HG03558 (cell line): Measurements from ENCODE around the gene STK24.

Experiments used
- ATAC-seq: cut with Tn5 transposase; IDR thresholded peaks from one replicate; pipeline ENCODE4 v1.9.1; 2021; ENCODE audit warnings: moderate number of reproducible peaks; ENCODE audit not compliant: unreplicated experiment; ENCODE audit errors: extremely low read depth

Gene STK24

DNA sequence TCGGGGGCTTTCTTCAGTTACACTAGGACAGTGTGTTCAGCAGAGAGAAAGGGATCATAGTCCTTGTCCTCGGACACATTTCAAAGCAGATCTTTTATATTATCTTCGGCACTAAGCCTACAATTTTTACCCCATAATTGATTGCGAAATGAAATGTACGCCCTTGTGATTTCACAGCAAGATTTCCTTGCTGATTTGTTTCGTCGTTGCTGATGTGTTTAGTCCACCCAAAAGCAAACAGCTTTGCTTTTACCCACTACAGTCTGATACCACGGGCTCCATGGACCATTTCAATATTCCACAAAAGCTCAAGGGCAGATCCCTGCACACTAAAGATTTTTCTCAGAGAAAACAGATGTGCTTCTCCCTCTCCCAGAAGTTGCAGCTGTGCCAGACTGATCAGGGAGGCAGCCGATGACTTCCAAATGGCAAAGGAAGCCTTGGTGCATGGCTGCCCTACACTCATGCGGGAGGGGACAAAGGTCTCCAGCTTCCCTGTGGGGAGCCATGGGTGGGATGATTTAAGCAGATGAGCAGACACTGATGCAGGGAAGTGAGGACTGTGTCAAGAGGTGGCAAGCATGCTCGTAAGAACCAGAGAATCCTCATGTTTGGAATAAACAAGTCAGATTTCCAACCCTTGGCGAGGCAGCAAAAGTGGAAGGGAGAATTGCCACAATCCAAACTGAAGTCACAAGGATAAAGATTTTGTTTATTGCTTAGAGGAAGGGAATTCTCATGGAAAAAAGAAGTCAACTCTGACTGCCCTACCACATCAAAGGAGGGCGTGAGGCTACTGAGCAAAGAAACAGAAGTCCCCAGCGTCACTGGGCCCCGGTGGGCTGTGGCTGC, 81.1 kb downstream of the STK24 start:
- no peak for ATAC-seq

DNA sequence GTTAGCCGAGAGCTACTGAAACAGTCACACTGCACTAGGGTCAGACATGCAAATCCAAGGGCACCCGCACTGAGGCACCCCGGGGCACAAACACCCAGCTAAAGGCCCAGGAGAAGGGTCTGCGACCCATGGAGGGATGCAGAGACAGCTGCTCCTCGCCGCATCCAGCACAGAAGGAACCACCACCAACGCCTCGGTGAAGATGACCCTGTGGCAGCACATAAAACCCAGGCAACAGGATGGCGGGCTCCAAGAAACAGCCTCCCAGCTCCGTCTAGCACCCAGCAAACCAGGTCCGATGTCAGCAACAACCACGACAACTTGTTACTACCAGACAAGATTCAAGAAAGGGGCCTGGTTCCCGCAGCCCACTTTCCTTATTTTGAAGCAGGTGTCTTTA, 82.1 kb downstream of the STK24 start:
- no peak for ATAC-seq

DNA sequence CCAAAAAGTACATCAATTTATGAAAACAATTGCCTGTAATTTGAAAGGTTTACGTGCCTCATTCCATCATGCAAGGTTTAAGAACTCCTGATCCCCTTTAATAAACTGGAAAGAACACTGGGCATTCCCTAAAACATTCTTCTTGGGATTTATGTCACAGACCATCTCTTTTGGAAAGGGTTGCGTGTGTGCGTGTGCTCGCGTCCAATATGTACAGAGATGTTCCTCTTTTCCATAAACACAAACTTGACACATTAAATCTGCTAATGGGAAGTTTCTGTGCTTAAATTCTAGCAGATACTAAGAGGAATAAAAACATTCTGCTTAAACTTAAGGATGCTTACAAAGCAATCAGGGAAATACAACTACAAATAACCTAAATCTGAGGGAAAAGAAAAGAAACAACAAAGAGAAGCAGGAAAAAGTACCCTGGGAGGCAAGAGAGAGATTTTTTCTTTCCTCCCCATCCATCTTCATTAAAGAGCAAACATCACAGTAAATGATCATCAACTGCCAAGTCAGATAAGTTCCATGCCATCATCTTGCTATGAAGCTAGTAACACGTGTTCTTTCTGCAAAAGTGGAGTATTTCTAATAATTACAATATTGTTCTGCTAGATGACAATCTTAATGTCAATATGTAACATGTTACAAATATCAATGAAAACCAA, 83.7 kb downstream of the STK24 start:
- ATAC-seq: no peak

DNA sequence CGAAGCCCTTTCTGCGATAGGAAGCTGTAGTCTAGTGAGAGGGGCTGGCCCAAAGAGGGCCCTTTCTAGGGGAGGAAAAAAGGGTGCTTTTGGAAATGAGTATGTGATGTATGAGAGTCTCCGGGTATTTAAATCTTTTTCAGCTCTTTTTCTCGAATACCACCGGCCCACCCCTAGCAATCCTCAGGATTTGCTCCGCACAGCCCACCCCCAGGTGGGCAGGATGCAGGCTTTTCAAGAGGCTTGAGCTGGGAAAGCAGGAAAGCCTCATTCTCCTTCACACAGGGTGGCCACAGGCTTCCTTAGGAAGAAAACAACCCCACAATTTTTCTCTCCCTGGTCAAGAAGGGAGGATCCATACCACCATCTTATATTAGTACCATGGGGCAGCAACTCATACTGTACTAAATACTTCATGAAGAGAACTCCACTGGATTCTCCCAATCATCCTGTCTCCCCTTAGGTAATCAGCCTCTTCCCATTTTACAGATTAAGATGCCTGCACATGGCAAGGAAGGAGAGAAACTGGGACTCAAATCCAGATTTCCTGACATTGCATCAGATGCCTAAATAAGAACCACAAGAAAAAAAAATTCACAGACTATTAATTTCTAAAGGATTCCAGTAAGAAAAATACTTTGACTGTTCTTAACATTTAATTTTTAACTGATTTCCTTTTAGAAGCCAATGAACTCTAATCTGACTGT, 84.4 kb downstream of the STK24 start:
- no peak for ATAC-seq

DNA sequence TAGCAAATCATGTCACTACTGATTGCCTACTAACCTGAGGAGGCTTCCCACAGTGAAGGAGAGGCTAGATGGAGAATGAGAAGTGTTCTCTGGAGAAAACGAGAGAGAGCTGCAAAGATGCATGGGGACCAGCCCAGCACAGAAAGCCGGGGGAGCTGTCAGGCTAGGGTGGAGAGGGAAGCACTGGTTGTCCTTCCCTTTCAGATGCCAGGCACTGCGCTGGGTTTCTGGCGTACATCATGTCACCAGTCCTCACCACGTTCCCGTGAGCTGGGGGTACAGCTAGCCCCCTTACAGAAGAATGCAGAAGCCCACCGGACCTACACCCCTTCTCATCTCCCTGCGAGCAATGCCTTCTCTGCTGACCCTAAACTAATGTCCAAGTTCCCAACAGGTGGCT, 86.0 kb downstream of the STK24 start:
- no peak for ATAC-seq

DNA sequence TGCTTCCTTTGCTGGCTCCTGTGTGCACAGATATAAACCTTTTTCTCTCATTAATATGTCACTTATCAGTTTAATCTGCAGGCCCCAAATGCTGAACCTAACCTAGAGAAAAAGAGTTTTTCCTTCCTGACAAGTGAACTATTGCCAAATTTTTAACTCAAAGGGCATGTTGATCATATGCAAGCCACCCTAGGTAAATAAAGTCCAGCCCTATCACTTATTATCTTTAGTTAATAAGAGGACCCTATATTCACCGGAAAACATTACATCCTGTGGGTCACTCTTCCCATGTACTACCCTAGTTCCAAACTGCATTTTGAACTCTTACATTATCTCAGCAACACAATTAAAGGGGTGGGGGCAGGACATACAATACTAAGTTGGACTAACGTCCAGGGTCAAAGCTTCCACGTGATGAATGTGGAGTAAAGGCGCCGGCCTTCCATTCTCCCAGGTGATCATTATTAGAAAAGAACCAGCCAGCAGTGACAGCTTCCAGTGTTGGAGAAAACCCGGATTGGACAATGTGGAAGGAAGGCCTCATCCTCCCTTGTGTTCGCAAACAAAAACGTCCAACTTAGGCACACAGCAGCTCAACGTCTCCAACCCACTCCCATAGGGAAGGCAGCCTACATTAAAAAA, 86.6 kb downstream of the STK24 start:
- ATAC-seq: no peak

DNA sequence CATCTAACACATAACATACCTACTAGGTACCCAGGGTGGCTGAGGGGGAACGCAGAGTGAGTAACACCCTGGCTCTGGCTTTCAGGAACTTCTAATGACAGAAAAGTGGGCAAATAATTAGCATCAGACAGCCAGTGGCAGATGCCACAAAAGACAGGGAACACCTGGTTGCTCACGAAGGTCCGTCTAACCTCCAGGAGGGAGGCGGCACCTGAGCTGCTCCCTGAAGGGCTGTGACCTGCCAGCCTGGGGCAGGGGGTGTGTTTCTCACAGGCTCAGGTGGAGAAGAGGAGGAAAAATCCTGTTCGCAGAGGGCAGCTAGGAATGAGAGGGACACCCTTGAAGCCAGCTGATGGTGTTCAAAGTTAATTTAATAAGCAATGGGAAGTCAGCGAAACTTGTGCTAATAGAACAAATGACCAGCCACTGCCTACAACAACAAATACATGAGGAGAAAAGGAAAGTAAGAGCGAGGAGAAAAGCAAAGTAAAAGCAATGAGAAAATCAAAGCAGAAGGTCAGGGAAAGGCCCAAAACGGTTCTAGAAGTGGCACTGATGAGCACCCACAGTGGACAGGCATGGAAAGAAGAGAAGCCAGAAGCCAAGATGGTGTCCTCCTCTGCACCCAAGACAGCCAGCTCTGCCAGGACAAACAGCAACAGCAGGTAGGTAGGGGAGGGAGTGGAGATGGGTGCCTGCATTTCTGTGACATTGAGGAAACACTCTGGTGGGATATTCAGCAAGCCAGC, 87.3 kb downstream of the STK24 start:
- no peak for ATAC-seq

DNA sequence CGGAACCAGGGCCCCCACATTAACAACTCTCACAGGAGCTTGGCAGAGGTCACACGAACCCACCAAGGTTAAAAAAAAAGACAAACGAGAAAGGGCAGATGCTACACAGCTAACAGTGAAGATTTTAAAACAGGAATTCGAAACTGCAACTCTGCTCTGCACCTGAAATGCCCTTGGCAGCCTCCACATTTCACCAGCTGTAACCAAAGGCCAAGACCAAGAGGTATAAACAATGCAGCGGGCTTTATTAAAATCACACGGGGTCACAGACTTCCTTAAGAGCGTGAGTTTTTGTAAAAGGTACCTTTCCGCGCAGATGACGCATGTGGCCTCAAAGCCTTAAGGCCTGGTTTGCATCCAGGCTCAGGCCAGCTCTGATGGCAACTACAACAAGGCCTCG, 88.2 kb downstream of the STK24 start:
- ATAC-seq: peak; percentile 35

DNA sequence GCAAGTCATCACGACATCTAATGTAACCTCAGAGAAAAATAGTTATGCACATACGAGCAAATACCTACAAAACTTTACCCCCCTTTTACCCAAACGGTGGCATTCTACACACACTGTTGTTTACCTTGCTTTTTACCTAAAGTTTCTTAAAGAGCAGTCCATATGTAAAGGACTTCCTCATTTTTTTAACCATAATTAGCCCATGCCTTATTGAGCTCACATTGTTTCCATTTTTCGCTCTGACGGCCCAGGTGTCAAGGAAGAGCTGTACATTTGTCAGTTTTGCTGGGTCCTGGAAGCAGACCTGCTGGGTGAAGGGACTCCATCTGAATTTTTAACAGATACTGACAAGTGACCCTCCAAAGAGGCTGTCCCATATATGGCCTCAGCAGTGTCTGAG, 89.4 kb downstream of the STK24 start:
- no peak for ATAC-seq

DNA sequence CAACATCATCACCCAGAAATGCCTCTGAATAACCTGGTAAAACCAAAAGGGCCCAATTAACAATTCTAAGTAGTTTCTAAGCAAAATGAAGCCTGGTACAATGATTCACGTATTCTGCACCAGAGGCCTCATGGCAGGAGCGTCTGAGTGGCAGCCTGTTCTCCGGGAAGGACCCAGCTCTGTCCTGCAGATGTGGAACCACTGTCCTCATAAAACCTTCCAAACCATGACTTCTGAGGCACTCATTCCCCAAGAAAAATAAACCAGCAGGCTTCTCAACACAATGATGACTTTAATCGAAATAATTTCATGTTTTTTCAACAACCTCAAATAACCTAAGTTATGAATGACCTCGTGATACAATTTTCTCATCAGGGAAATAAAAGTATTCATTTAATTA, 89.9 kb downstream of the STK24 start:
- no peak for ATAC-seq

DNA sequence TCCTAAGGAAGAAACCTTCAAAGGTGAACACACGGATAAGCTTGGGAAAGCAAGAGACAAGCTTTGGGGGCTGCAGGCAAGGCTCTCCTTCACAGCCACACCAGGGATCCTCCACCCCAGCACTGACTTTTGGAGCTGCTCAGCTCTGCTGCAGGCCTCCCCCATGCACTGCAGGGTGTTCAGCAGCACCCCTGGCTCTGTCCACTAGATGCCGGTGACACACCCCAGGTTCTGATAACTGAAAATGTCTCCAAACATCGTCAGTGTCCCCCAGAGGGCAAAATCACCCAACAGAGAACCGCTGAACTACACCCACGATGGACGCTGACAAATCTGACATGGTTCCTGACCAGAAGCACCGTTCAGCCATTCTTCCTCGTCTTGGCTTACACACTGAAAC, 90.5 kb downstream of the STK24 start:
- ATAC-seq: no peak

DNA sequence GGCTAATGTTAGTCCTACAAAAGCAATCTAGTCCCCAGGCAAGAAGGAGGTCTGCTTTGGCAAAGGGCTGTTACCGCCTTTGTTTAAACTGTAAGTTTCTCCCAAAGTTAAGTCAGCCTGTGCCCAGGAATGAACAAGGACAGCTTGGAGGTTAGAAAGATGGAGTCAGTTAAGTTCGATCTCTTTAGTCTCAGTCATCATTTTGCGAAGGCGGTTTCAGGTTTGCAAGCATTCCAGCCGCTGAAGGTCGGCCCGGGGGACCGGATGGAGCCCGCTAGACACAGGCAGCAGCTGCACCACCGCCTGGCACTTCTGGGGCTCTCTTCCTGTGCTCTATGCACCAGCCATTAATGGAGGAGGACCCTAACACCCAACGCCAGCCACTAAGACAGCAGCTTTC, 91.3 kb downstream of the STK24 start:
- no peak for ATAC-seq

DNA sequence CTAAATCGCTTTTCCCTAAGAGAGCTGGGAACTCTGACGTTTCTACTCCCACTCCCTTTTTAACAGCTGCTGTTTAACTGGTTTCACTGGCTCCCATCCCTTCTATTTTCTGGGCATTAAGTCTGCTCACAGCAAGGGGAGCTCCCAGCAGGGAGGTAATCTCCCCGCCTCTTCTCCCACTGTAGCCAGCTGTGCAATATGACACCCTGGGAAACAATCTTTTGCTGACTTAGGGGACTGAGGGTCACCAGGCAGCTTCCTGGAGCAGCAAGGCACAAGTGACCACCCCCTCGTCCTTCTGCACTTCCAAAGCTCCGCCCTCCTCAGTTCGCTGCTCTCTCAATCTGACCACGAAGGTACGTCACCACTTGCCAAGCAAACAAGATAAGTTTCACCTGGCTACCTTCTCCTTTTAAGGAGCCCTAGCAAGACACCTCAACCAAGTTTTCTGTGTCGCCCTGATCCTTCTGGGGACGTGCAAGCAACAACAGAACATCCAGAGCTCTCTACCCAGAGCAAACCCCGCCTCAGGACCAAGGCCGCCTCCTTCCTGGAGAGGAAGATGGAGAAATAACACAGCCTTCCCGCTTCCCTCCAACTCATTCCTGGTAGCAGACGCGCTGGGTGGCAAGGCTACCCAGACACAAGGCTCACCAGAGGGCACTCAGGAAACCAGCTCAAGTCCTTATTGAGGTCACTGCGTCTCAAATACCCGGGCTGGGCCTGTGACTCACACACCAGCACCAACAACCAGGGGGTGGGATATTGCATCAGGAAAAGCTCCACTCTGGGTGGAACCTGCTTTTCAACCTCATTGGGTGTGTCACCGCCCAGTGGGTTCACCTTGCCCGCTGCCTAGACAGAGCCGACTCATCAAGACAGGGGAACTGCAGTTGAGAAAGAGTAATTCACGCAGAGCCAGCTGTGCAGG, 92.4 kb downstream of the STK24 start:
- ATAC-seq: no peak

DNA sequence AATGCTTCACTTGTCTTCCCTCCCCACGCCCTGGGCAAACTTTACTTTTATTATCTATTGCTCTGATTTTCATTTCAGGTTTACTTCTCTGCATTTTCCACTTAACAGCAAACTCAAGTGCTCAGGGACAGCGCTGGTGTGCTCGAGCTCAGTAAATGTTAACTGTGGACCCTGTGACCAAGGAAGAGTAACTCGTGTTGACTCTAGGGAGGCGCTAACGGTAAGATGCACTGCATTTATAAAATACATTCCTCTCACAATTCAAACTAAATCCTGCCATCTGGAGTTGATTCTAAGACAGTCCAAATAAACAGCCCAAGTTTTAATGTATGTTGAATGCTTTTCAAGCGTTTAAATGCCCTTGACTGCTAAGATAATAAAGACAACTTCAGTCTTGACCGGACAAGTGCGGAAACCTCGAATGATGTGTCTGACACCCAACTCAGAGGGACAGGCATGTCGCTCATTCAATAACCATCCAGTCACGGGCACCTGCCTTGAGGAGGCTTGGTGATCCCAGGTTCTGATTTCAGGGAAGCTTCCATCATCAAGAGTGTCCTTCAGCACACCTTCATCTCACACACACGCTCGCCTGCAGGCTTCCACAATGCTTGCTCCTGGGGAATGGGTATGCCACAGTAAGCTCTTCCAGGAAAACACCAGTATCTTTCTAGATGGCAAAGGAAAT, 93.2 kb downstream of the STK24 start:
- no peak for ATAC-seq

DNA sequence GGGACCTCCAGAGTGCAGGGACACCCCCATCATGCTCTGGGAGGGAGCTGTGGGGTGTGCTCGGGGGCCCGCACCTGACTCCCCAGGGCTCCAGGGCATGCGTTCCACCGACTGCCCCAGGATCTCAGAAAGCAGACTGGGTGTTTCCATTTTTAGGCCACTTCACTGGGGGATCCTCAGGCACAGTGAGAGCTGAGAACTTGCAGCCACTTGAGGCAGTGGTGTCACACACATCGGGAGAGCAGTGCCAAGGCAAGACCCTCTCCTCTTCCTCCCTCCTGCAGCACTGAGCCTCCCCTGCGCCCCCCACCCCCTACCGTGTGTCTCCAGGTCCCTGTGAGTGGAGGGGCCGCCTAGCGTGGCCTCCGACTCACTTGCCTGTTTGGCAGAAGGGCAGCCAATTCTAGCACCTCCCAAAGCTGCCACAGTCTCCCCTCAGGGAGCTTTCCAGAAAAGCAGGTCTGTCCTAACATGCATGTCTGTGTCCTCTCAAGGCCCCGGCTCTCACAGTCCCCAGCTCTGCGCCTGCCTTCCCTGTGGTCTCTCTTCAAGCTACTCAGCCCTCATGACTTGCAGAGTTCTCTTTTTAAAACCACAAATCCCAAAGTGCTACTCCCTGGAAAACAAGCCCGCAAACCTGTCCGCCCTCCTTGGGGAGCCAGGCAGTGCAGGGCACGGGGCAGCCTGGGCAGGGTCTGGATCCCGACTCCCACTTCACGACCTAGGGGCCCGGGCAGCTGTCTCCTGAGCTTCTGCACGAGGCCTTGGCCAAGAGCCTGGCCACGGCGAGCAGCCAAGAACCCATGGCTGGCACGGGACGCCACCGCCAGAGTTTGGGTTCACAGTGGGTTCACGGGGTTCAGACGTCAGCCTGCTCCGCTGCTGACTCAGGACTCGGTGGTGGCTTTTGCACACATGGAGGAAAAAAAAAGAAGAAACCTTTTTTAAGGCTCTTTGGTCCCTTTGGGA, 94.1 kb downstream of the STK24 start:
- no peak for ATAC-seq

DNA sequence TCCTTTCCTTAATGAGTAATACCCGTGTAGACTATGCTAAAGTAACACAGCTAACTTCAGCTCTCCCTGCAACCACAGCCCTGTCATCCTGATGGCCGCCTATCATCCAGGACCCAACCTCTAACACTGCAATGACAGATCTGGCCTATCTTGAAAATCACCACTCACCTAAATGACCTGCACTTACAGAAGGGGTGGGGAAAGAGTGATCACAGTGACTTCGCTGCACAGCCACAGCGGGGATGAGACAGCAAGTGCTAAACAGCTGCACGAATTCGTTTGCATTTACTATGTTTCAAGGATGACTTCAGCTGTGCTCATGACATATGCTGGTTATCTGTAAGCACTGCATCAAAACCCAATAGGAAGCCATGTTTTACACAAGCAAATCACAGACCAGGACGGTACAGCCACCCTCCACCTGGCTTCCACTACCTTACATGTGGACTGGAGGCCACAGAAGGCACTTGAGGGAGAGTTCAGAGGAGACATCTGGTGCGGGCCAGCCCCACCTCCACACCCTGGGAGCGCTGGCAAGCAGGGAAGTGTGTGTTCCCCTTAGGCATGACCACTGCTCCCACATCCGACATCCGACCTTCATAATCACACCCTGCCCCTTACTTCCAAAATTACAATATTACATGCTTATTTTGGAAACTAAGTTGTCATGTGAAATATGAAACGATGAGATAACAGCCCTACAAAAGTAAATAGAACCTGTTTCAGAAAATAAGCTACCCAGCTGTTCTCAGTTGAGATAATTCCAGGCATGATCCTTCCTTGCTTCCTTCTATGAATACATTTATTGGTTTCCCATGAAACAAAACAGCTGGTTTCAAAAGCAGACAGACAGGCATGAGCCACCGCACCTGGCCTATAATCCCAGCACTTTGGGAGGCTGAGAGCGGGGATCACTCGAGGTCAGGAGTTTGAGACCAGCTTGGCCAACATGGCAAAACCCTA, 95.7 kb downstream of the STK24 start:
- no peak for ATAC-seq
